ENCODE measurements around the gene TSEN34.

- TF ChIP-seq POLR2A (IDR thresholded peaks at IDR 0.05) (no peak), CTCF (IDR thresholded peaks at IDR 0.05 in 8 of 11, conservative IDR thresholded peaks at IDR 0.05 in 3 of 11) (no peak)
Observed at GRCh38 chr19:54197121-54197520, 6.0 kb downstream of the TSEN34 start.

Measured in spleen (tissue), 7 donors.